Measurements from ENCODE around the gene KRTAP9-6. TPM values are rescaled to one million over a fixed set of nuclear protein-coding genes. Genes with fewer than 3 reads are reported as not detected.
A peak's percentile ranks its signal among the peaks of the same experiment; 100 is the strongest.
"Not testable (repeated sequence)": the region's sequence is repeated elsewhere in the genome, so short reads cannot be mapped to it uniquely, and the experiment has no call there.

Gene KRTAP9-6
- not detected for total RNA-seq
- not detected for total RNA-seq (2013)

DNA sequence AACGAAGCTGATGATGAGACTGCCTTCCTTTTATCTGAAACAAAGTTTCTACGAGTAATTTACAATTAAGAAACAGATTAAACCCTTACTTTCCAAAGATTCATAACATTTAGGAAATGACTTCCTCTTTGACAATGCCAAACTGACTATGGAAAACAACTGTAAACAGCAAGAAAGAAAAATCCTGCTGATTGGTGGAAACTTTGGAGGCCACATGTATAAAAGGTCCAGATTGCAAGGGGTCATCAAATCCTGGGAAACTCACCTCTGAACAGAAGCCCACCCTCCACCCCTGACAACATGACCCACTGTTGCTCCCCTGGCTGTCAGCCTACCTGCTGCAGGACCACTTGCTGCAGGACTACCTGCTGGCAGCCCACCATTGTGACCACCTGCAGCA lies at the start of gene KRTAP9-6:
TSS of gene KRTAP9-6 (plus strand) at position 301 of the 400 bp plus-strand sequence. CDS start at position 301, 0 bp downstream.
- Histone ChIP-seq H3K9me3 (ENCODE audit: control insufficient read depth, insufficient read depth, low read length) (no peaks in the 10 kb centered on the region), H3K4me1 (ENCODE audit: control insufficient read depth, insufficient read depth, low read length) (no peaks in the 10 kb centered on the region), H3K4me3 (ENCODE audit: low read length) (no peak within 1 kb of the TSS), H3K27ac (ENCODE audit: low read length) (no peak within 1 kb of the TSS), H3K27me3 (ENCODE audit: control insufficient read depth, insufficient read depth, low read length) (peaks cover 2% of the 10 kb centered on the region), H3K36me3 (ENCODE audit: control insufficient read depth, insufficient read depth, low read length) (no peaks in the 10 kb centered on the region)
- ATAC-seq (no peak), DNase-seq (peak in 1 of 2 donors; percentile 1)
- Mint-ChIP-seq H3K4me1 (no peaks in the 10 kb centered on the region), H3K36me3 (no peaks in the 10 kb centered on the region), H3K4me3 (no peak within 1 kb of the TSS), H3K9me3 (no peaks in the 10 kb centered on the region), H3K27me3 (ENCODE audit: low read depth in 2 of 2) (peaks cover 44 to 45% of the 10 kb centered on the region in 2 donors), H3K27ac (no peak within 1 kb of the TSS)
- TF ChIP-seq, protein P1, sequence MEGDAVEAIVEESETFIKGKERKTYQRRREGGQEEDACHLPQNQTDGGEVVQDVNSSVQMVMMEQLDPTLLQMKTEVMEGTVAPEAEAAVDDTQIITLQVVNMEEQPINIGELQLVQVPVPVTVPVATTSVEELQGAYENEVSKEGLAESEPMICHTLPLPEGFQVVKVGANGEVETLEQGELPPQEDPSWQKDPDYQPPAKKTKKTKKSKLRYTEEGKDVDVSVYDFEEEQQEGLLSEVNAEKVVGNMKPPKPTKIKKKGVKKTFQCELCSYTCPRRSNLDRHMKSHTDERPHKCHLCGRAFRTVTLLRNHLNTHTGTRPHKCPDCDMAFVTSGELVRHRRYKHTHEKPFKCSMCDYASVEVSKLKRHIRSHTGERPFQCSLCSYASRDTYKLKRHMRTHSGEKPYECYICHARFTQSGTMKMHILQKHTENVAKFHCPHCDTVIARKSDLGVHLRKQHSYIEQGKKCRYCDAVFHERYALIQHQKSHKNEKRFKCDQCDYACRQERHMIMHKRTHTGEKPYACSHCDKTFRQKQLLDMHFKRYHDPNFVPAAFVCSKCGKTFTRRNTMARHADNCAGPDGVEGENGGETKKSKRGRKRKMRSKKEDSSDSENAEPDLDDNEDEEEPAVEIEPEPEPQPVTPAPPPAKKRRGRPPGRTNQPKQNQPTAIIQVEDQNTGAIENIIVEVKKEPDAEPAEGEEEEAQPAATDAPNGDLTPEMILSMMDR (IDR thresholded peaks at IDR 0.05): no peak
- 60% methylated on average over 2 of the region's 2 CpGs for whole genome bisulfite sequencing (ENCODE audit: insufficient coverage)
- intact Hi-C loops (cut with micrococcal nuclease): no loop called here

- no peak overlapping the region for H3K4me3 ChIP-seq (ENCODE audit: low read length)
- H3K27ac Mint-ChIP-seq: no peak overlapping the region
- intact Hi-C loops (cut with micrococcal nuclease): no loop called here
- no peak for ATAC-seq
- H3K9me3 Mint-ChIP-seq: peaks cover 0 to 2% of the 10 kb centered on the region in 2 donors
- peaks cover 15 to 31% of the 10 kb centered on the region in 2 donors for H3K27me3 Mint-ChIP-seq (ENCODE audit: low read depth in 2 of 2)
- 80% methylated on average over 1 of the region's 1 CpG for WGBS (ENCODE audit: insufficient coverage)
- no peaks in the 10 kb centered on the region for H3K9me3 ChIP-seq (ENCODE audit: control insufficient read depth, insufficient read depth, low read length)
- no peaks in the 10 kb centered on the region for H3K4me1 Mint-ChIP-seq
- no peak overlapping the region for H3K27ac ChIP-seq (ENCODE audit: low read length)
- DNase-seq: no peak
- no peaks in the 10 kb centered on the region for H3K36me3 Mint-ChIP-seq
- H3K4me1 ChIP-seq (ENCODE audit: control insufficient read depth, insufficient read depth, low read length): no peaks in the 10 kb centered on the region
- H3K36me3 ChIP-seq (ENCODE audit: control insufficient read depth, insufficient read depth, low read length): no peaks in the 10 kb centered on the region
- no peak overlapping the region for H3K4me3 Mint-ChIP-seq
- TF ChIP-seq, protein P1 (IDR thresholded peaks at IDR 0.05): no peak
- peaks cover 2% of the 10 kb centered on the region for H3K27me3 ChIP-seq (ENCODE audit: control insufficient read depth, insufficient read depth, low read length)
These were observed 49.5 kb upstream of the KRTAP9-6 start for GRCh38 chr17:41215681-41216080.

- no peaks in the 10 kb centered on the region for H3K36me3 Mint-ChIP-seq
- Histone ChIP-seq H3K4me1 (ENCODE audit: control insufficient read depth, insufficient read depth, low read length) (no peaks in the 10 kb centered on the region), H3K27ac (ENCODE audit: low read length) (no peak overlapping the region), H3K36me3 (ENCODE audit: control insufficient read depth, insufficient read depth, low read length) (no peaks in the 10 kb centered on the region), H3K9me3 (ENCODE audit: control insufficient read depth, insufficient read depth, low read length) (no peaks in the 10 kb centered on the region), H3K27me3 (ENCODE audit: control insufficient read depth, insufficient read depth, low read length) (peaks cover 4% of the 10 kb centered on the region), H3K4me3 (ENCODE audit: low read length) (no peak overlapping the region)
- 86% methylated on average over 1 of the region's 2 CpGs for WGBS (ENCODE audit: insufficient coverage)
- H3K27me3 Mint-ChIP-seq (ENCODE audit: low read depth in 2 of 2): peaks cover 17 to 33% of the 10 kb centered on the region in 2 donors
- DNase-seq: no peak
- no peak overlapping the region for H3K4me3 Mint-ChIP-seq
- intact Hi-C loops (cut with micrococcal nuclease): loop anchor here (2.0 kb wide), 1 partner anchor 19 kb away; no protein-coding TSS in a partner anchor
- TF ChIP-seq, protein P1 (IDR thresholded peaks at IDR 0.05): no peak
- no peaks in the 10 kb centered on the region for H3K4me1 Mint-ChIP-seq
- H3K9me3 Mint-ChIP-seq: peaks cover 0 to 2% of the 10 kb centered on the region in 2 donors
- H3K27ac Mint-ChIP-seq: no peak overlapping the region
- no peak for ATAC-seq
These were observed 41.4 kb upstream of the KRTAP9-6 start for GRCh38 chr17:41223821-41224220.

GRCh38 chr17:41226051-41226450 lies 39.1 kb upstream of the KRTAP9-6 start:
- H3K4me1 Mint-ChIP-seq: peaks cover 0 to 4% of the 10 kb centered on the region in 2 donors
- H3K9me3 Mint-ChIP-seq: no peaks in the 10 kb centered on the region
- Histone ChIP-seq H3K27me3 (ENCODE audit: control insufficient read depth, insufficient read depth, low read length) (peaks cover 4% of the 10 kb centered on the region), H3K4me3 (ENCODE audit: low read length) (no peak overlapping the region), H3K36me3 (ENCODE audit: control insufficient read depth, insufficient read depth, low read length) (no peaks in the 10 kb centered on the region), H3K9me3 (ENCODE audit: control insufficient read depth, insufficient read depth, low read length) (no peaks in the 10 kb centered on the region), H3K4me1 (ENCODE audit: control insufficient read depth, insufficient read depth, low read length) (no peaks in the 10 kb centered on the region), H3K27ac (ENCODE audit: low read length) (no peak overlapping the region)
- no peaks in the 10 kb centered on the region for H3K36me3 Mint-ChIP-seq
- H3K27me3 Mint-ChIP-seq (ENCODE audit: low read depth in 2 of 2): peaks cover 12 to 29% of the 10 kb centered on the region in 2 donors
- H3K27ac Mint-ChIP-seq: no peak overlapping the region
- WGBS (ENCODE audit: insufficient coverage): 95% methylated on average over 6 of the region's 6 CpGs
- H3K4me3 Mint-ChIP-seq: no peak overlapping the region
- TF ChIP-seq, protein P1 (IDR thresholded peaks at IDR 0.05): no peak
- intact Hi-C loops (cut with micrococcal nuclease): no loop called here
- DNase-seq (no peak), ATAC-seq (no peak)

DNA sequence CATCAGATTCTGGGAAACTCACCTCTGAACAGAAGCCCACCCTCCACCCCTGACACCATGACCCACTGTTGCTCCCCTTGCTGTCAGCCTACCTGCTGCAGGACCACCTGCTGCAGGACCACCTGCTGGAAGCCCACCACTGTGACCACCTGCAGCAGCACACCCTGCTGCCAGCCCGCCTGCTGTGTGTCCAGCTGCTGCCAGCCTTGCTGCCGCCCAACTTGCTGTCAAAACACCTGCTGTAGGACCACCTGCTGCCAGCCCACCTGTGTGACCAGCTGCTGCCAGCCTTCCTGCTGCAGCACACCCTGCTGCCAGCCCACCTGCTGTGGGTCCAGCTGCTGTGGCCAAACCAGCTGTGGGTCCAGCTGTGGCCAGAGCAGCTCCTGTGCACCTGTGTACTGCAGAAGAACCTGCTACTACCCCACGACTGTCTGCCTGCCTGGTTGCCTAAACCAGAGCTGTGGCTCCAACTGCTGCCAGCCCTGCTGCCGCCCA lies 38.5 kb upstream of the KRTAP9-6 start, which contains the start of gene KRTAP9-2:
TSS of gene KRTAP9-2 (plus strand) at position 51 of the 498 bp plus-strand sequence. CDS start at position 58, 7 bp downstream.
- H3K4me1 Mint-ChIP-seq; H3K27me3 ChIP-seq (ENCODE audit: control insufficient read depth, insufficient read depth, low read length); intact Hi-C loops (cut with micrococcal nuclease); H3K9me3 ChIP-seq (ENCODE audit: control insufficient read depth, insufficient read depth, low read length); DNase-seq; H3K4me3 ChIP-seq (ENCODE audit: low read length); H3K27ac Mint-ChIP-seq; H3K9me3 Mint-ChIP-seq; H3K4me3 Mint-ChIP-seq; H3K27ac ChIP-seq (ENCODE audit: low read length); ATAC-seq; H3K4me1 ChIP-seq (ENCODE audit: control insufficient read depth, insufficient read depth, low read length); H3K36me3 Mint-ChIP-seq; H3K36me3 ChIP-seq (ENCODE audit: control insufficient read depth, insufficient read depth, low read length): not testable (repeated sequence)
- WGBS (ENCODE audit: insufficient coverage): 84% methylated on average over 2 of the region's 4 CpGs
- peaks cover 12 to 23% of the 10 kb centered on the region in 2 donors for H3K27me3 Mint-ChIP-seq (ENCODE audit: low read depth in 2 of 2)

Measured in natural killer cell (primary cell).